Stimulated activated naive CD8-positive, alpha-beta T cell treated with anti-CD3 and anti-CD28 coated beads, Interleukin-15, Interleukin-2, amounts not matched to agents 100 U/mL and 50 U/mL, for 24 hours (primary cell): Measurements from ENCODE around the gene ABLIM2.
A peak's percentile ranks its signal among the peaks of the same experiment; 100 is the strongest.

ENCODE experiments used
- ATAC-seq: fragments of 150-1000 bp; cut with Tn5 transposase; one replicate; pipeline ENCODE4 v1.10.0; 2021
- DNase-seq: peaks from one replicate; pipeline ENCODE4 v3.0.0; 2021

The ABLIM2 gene

DNA sequence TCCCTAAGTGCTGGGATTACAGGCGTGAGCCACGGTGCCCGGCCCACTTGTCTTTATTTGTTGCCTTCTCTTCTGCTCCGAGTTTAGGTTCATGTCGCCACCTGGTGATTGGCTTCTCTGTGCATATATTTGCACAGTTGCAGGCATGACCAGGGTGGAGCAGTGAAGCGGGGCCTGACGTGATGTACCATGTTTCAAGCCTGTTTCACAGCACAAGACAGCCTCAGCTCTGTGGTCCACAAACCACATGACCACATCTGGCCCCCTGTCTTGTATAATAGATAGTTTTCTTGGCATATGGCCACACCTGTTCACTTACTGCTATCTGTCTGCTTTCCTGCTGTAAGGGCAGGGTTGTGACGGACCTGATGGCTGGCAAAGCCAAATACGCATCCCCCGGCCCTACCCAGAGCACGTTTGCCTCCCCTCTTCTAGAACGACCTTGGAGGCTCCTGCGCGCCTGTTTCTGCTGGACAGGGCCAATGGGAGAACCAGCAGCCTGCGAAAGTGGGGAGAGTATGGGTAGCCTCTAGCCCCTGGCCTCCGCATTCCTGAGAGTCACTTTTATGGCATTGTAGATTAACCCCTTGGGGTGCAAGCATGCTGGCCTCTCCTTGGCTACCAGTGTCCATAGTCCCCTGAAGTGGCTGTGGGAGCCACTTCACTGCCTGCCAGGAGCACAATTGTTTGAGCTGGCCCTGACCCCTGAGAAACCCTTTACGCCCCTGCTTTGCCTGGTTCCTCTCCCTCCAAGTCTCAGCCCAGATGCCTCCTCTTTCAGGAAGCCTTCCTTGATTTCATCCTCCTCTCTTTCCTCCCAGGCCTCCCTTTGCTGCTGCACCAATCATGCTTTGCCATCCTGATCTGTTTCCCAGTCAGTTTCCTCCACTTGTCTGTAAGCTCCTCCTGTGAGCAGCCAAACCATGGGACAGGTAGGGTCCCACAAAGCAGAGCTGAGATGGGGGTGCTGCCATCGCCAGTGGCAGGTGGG lies 34.4 kb upstream of the ABLIM2 start:
- DNase-seq, result peak; percentile 34
- peak; percentile 50 for ATAC-seq

DNA sequence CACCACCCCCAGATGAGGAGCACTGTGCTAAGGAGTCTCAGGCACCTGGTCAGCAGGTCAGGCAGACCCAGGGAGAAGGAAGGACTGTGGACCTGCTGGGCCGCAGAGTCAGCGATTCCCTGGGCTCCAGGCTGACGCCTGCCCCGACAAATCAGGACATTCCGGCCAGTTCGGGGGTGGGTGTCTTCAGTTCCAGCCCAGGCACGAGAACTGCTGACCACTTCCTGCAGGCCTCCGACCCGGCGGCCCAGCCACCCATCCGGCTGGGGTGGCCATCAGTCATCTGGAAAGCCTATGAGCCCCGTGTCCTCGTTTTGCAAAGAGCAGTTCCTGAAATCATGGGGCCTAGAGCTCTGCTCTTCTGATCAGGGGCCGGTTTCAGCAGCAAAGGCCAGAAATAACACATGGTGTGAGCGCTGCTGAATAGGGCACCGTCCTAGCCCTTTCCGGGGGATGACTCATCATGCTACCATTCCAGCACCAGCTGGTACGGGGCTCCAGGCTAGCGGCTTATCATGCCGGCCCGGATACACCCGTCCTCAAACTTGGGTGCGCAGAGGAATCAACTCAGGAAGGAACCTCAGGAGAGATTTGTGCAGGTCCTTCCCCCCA lies 32.6 kb upstream of the ABLIM2 start:
- DNase-seq (no peak), ATAC-seq (no peak)

DNA sequence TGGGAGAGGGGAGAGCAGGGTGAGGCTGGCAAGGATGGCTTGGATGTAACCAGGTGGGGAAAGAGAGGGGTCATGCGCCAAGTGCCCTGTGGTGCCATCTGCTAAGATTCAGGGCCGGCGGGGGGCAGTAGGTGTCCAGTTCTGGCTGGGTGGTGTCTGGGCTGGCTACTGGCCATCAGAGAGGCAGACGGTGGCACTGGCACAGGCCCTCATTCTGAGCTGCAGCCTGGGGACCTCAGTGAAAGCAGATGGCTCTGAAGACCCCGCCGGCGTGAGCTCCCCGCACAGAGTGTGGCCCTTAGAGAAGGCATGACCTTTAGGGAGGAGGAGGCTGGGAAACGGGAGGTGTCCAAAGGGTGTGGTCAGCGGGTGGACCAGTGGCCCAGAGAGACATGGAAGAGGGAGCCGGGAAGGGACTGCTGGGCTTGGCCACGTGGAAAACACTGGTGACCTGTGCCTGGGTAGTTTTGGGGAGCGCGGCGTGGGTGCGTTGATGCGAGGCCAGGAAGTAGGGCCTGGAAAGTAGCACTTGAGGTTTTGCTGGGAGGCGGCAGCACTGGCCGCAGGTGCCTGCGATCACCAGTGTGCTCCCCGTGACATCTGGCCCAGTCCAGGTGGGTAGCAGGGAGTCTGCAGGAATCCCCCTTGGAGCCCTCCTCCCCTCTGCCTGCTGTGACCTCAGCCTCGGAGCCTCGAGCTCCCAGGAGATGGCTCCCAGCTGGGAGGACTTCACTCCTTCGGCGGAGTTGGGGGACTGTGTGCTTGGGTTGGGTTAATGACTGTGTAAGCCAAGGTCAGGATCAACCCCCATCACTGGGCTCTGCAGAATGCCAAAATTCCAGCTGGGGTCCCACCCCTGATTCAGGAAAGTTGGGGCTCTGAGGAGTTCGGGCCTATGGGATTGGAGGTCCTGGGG lies 31.2 kb upstream of the ABLIM2 start:
- no peak for ATAC-seq
- DNase-seq, result no peak

DNA sequence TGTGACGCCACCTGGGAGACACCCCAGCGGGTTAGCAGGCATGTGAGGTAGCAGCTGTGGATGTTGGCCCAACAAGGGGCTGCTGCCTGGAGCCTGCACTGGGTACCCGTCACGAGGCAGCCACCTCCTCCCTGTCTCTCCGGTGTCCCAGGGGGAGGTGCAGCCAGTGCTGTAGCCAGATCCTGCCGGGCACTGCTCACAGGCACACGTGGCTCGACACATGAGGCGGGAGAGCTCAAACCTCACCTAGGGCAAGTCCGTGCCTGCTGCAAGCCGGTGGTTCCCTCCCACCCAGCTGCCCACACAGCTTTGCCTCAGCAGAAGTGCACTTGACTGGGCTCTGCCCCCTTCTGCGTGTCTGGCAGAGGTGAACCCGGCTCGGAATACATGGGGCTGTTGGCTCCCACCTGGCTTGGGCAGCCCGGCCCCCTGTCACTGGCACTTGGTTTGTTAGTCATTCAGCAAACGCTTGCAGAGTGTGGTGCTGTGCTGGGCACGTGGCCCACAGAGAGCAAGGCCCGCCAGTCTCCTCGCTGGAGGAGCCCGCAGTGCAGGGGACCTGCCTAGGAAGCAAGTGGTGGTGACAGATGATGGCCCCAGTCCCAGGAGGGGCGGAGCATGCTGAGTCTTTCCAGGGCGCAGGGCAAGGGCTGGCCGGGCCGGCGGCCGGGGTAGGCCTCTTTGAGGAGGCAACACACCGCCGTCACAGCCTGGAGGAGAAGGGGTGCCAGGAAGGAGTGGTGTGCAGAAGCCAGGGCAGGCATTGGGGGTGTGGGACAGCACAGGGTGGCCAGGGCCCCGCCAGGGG lies 30.3 kb upstream of the ABLIM2 start:
- ATAC-seq, result no peak

DNA sequence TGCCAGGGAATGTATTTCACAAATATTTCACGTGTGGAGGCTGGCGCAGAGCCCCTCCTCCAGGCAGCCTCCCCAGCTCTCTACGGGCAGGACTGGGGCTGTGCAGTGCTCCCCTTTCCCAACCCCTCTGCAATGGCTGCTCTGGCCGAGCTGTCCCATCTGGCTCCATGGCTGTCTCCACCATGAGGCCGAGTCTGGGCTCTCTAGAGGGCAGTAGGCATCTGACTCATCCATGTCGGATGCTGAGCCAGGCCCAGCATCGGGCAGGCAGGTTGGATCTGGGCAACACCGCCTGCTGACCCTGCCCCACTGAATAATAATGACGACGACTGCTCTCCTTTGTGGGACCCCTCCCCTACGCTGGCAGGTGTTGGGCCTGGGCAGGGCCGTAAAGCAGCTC lies 29.5 kb upstream of the ABLIM2 start:
- no peak for DNase-seq
- no peak for ATAC-seq

More for the DNA sequence above, 30.3 kb upstream of the ABLIM2 start:
- DNase-seq, result no peak

DNA sequence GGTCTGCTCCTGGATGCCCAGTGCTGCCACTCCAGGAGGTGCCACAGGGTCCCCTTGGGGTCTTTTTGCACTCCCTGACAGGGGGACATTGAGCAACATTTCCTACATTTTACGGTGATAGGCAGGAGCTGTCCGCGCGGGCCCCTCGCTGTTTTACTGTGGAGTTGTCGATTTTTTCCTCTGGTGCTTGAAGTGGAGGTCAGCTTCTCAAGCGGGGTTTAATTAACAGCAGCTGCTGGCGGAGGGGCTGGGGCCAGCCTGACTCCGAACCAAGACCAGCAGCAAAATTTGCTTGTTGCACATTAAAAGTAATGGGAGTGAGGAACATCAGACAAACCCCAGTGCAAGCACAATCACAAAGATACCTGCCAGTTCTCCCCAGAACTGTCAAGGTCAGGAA lies 27.3 kb upstream of the ABLIM2 start:
- DNase-seq (no peak), ATAC-seq (no peak)

DNA sequence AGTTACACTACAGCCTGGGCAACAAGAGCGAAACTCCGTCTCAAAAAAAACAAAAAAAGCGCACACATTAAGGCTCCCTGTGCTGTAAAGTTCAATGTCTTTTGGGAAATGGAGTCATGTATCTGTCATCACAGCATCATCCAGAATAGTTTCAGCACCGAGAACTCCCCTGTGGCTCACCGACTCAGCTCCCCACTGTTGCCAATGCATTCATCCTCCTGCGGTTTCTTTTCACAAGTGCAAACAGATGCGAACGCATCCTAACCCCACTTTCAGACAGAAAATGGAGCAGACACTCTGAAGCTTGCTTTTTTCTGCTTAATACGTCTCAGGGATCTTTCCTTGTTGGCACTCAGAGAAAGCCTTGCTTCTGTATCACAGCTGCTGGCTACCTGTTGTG lies 26.7 kb upstream of the ABLIM2 start:
- DNase-seq (no peak), ATAC-seq (no peak)

DNA sequence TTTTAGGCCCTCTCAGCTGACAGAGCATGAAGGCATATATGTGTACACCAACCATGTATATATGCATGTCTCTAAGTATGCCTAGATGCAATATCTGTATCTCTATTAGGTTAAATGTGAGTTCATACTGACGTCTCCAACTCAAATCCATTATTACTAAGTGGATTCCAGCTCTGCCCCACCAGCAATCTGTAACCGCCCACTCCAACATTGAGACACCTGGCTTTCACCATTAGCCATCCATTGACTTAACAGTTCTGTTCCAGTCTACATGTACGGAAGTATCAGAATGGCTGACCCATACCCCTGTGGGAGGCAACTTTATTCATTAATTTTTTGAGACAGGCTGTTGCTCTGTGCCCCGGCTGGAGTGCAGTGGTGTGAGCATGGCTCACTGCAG lies 25.4 kb upstream of the ABLIM2 start:
- DNase-seq, result no peak

DNA sequence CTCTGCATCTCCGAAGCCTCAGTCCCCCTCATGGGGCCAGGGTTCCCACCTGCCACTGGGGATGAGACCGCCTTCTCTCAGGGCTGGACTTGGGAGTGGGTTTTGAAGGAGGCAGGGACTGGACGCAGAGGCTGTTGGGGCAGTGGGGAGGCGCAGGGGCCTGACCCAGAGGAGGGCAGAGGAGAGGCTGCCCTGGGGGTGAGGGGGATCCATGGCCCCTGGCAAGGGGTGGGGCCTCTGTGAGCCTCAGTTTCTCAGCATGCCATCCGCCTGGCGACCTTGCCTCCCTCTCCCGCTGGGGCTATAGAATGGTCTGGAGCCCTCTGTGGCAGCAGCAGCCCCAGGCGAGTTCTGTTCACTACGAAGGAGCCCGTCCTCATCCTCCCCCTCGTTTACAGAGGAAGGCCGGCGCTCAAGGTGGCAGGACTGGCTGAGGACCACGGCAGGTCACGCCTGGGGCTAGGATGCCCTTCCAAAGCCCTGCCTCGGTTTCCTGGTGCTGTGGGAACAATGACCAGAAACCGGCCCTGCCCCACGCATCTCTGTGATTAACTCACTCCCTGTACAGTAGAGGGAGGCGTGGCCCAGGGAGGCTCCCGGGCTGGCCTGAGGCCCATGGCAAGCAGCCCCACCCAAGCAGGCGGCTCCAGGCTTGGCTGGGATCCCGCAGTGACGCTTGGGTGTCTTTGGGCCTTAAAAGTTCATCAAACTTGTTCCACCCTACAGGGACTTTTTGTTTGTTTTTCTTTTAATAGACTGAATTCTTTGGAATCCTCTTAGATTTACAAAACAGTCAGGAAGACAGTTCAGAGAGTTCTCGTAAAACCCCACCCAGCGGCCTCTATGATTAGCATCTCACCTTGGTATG lies 24.5 kb upstream of the ABLIM2 start:
- ATAC-seq (no peak), DNase-seq (no peak)

More for the DNA sequence above, 25.4 kb upstream of the ABLIM2 start:
- no peak for ATAC-seq

DNA sequence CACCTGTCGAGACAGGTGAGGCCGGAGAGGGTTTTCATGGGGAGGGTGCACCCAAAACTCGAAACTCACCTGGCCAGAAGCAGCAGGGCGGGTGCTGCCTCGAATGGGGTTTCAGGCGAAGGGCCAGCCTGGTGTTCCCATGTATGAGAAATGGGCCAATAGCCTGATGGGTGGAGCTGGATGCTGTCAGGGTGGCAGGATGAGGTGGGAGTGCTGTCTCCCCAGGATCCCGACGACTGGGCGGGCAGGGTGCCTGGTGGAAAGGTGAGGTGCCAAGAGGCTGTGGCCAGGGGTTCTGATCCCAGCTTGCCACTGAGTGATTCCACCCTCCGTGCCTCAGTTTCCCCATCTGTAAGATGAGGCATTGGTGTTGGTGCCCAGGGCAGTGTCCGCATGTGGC lies 23.7 kb upstream of the ABLIM2 start:
- no peak for DNase-seq

DNA sequence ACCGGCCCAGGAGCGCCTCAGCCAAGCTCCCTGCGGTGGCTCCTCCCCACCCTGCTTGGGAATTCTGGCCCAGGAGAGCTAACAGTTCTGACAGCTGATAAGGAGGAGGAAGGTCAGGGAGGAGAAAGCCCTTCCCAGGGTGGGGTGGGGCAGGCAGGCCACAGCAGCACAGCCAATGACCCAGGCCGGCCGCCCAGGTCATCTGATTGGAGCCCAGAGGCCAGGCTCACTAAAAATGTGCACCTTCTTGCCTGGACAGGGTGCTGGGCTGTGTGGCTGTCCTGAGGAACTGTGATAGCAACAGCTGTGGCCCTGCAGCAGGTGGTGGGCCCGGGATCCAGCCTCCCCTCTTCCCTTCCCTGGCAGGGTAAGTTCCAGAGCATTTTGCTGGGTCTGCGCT lies 23.2 kb upstream of the ABLIM2 start:
- no peak for DNase-seq
- no peak for ATAC-seq

More for the DNA sequence above, 23.7 kb upstream of the ABLIM2 start:
- no peak for ATAC-seq

DNA sequence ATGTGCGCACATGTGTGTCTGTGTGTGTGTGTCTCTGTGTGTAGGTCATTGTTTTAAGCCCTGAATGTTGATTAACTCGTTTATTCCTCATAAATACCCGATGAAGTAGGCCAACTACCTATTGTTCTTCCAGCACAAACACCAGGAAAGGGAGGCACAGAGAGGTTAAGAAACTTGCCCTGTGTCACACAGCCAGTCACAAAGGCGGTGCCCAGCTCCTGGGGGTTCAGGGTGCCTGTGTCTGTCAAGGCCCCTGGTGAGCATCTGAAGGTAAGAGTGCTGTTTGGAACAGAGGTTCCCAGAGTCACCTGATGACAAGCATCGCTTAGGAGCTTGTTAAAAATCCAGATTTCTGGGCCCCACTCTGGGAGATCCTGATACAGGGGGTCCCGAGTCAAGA lies 22.5 kb upstream of the ABLIM2 start:
- no peak for DNase-seq
- ATAC-seq, result no peak

DNA sequence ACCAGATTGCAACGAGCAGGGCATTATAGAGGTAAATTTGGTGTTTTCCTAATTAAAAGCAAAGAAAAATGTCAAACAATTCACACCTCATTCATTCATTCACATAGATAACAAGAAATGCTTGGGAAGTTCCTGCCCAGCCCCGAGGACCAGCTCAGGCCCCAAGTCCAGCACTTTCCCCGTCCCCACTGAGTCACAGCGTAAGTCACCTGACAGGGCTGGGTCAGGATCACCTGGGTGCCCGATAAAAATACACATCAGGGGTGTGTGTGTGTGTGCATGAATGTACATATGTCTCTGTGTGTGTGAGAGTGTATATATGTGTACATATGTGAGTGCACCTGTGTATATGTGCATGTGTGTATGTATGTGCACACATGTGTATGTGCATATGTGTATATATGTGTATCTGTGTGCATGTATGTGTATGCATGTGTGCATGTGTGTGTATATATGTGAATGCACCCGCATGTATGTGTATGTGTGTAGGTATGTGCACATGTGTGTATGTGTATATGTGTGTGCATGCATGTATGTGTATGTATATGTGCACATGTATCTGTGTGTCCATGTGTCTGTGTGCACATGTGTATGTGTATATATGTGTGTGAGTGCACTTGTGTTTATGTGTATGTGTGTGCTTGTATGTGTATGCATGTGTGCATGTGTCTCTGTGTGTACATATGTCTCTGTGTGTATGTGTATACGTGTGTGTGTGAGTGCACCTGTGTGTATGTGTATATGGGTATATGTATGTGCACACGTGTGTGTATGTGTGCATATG lies 21.9 kb upstream of the ABLIM2 start:
- DNase-seq (no peak), ATAC-seq (no peak)

DNA sequence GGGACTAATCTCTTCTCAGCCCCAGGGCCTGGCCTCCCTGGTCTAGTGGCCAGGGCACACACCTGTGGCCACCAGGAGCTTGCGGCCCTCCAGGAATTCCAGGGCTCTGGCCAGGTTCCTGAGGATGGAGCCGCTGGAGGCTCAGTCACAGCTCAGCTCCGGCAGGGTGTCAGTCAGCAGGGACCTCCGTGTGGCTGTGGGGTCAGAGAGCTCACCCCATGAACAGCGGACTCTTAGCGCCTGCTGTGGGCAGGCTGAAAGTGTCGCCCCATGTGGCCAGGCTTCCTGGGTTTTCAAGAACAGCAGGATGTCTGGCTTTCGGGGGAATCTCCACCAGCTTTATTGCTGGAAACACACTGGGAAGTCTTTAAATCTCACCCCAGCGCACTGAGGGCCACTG lies 21.2 kb upstream of the ABLIM2 start:
- no peak for ATAC-seq

DNA sequence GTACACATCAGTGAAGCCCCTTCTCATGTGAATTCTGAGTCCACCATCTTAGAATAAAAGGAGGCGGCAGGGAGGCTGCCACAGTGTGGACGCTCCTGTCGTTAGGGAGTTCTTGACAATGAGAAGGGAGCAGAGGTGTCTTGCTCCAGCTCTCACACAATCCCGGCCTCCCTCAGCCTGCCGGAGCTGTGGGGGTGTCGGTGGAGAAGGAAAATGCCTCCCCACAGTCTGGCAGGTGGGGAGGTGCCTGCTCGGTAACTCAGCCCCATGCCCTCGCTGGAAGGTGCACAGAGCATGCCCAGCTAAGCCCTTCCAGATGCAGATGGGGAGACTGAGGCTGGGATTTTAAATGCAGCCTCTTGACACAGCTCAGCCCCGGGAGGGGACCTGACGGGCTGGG lies 20.5 kb upstream of the ABLIM2 start:
- DNase-seq, result no peak
- no peak for ATAC-seq

More for the DNA sequence above, 21.2 kb upstream of the ABLIM2 start:
- no peak for DNase-seq

DNA sequence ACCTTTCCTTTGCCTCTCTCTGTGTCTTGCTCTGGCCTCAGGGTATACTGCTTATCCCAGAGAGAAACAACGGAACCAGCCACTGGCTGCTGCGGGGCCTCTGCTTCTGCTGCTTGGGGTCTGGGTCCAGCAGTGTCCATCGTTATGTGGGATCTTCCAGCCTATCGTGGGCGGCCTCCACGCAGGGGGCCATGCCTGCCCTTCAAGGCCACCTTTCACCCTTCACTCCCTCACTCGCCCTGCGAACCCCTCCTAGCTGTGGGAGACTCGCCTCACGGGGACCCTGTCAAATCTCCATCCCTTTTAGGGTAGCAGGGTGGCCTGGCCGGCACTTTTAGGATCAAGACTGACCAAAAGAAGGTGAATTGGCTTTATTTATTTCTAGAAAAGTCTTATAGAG lies 19.3 kb upstream of the ABLIM2 start:
- ATAC-seq (no peak), DNase-seq (no peak)

DNA sequence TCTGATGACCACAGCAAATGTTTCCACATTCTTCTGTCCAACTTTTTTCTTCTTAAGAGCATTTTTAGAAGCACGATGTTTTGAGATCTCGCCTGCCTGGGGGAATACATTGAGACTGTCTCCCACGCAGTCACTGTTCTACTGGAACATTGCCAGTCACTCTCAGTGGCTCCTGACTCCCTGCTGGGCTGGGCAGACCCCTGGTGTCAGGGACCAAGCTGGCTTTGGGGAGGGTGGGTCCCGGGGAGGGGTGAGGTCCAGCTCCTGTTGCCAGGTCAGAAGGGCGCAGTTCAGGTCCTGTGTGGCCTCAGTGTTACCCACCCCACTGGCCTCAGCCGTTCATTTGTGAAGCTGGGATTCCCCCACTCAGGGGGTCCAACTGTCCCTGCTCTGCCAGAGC lies 18.9 kb upstream of the ABLIM2 start:
- ATAC-seq (no peak), DNase-seq (no peak)

DNA sequence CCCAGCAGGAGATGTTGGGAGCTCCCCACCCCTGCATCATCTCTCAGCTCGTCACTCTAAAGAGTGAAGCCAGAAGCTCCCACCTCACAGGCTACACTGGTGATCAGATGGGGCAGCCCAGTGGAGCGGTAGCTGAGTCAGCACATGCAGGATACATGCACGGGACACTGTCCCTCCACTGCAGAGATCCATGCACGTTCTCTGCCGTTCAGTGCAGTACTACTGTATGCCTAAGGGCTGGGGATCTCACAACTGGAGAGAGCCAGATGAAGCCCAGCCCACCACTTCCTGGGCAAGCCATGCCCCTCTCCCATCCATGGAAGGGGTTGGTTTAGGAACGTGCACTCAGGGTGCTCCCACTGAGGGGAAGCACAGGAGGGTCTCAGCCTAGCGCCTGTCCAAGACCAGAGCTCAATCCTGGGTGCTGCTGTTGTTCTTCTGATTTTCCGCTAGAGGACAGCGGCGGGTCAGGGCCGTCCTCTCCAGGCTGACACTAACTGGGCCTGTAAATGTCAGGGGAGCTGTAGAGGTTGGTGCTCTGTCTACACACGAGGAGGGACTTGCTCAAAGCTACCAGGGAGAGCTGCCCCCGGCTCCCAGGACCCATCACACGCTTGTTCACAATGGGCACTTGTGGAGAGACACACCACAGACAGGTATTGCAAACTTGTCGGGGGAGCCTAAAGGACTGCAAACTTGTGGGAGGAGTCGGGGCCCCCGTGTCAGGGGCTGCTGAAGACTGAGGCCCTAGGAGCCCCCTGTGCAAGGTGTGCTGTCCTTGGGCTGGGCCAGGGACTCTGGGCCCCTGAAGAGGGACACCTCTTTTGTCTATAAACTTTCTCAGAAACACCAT lies 18.2 kb upstream of the ABLIM2 start:
- peak; percentile 65 for ATAC-seq
- DNase-seq, result peak; percentile 34

DNA sequence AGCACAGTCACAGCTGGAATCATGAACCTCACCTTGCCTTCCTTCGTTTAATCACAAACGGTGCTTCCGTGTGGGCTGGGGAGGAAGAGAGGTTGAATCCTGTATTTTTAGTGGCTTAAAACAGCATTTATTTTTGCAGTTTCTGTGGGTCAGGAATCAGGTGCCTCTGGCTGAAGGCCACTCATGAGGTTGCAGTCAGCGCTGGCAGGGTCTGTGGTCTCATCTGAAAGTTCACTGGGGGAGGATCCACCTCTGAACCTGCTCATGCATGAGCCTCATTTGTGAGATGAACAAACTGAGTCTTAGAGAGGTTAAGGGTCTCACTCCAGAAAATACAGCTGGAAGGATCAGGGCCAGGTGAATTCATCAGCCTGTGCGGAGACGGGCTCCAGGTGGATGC lies 17.1 kb upstream of the ABLIM2 start:
- no peak for ATAC-seq
- no peak for DNase-seq
